Stimulated activated CD8-positive, alpha-beta memory T cell treated with anti-CD3 and anti-CD28 coated beads, Interleukin-7, amount 100 ng/mL, for 48 hours (primary cell): Measurements from ENCODE around the gene TRH.
"Not testable (repeated sequence)": the region's sequence is repeated elsewhere in the genome, so short reads cannot be mapped to it uniquely, and the experiment has no call there.

Experiments used
- DNase-seq, 2 donors: peaks; one replicate each; pipeline ENCODE4 v3.0.0-alpha.2; 2020; ENCODE audit warnings: low read depth in 1 of 2; ENCODE audit errors: extremely low read depth in 1 of 2

The TRH gene

DNA sequence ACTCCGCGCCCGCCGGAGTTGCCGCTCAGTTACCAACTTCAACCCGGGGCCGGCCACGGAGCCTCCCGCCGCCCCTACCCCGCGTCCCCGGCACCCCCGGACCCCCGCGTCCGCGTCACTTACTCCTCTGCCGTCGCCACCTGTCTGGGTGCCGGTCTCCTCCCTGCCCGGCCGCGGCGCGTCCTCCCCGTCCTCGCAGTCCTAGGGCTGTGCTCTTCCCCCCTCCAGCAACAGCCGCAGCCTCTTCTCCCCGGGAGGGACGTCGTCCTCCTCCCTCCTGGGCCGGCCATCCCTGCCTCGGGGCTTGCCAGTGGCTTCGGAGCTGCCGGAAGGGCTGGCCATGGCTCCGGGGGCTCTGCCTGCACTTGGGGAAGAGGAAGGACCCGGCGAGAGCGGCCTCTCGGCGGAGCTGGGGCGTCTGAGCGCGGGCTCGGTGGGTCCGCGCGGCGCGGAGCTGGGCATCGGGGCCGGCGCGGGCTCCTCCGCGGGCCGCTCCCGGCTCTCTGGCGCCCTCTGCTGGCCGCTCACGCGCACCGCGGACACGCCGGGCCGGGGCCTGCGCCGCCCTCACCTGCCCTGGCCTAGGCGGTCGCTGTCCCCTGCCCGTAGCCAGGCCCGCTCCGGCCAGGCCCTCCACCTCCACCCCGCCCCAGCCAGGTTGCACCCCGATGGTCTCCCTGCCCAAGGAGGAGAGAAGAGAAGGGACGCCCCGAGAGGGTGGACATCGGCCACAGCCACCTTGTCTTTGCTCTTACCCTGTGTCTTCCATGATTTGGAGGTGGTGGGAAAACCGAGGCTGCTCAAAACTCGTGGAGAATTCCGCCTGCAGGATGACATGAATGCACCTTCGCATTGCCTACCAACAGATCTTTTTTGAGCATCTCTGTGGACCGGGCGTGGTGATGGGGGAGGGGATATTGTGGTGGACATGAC is 28.4 kb downstream of the TRH start:
- DNase-seq = peak in 1 of 2 donors; percentile 33

GRCh38 chr3:130010556-130010955 is 36.0 kb downstream of the TRH start:
- DNase-seq = no peak

DNA sequence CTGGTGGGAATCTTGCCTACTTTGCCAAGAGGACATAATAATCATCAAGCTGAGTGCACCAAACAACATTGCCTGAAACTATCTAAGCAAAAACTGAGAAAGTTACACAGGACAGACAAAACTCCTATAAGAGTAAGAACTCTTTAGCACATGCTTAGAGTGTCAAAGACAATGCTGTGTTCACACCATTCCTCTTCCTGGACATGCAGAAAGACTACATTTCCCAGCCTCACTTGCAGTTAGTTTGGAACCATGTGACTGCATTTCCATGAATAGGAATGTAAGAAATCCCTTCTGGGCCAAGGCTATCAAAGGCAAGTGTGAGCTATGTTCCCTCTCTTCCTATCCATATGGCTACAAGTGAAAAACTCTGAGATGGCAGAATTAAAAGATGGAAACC is 37.6 kb downstream of the TRH start:
- DNase-seq = not testable (repeated sequence)

DNA sequence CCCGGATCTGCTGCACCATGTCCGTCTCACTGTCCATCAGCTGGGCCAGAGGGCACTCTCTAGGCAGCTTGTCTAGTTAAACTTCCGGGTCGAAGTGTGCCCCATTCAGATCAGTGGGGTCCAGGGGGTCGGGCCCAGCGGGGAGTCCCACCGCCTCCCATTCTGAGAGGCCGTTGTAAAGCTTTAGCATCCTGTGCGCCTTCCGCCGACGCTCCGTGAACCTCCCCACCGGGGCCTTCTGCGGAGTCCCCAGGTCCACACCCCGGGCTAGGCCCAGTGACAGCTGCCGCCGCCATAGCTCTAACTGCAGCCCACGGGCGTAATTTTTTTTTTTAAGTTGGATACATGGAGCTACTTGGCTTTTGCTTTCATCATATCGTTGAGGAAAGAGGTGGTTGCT is 38.7 kb downstream of the TRH start:
- not testable (repeated sequence) for DNase-seq

DNA sequence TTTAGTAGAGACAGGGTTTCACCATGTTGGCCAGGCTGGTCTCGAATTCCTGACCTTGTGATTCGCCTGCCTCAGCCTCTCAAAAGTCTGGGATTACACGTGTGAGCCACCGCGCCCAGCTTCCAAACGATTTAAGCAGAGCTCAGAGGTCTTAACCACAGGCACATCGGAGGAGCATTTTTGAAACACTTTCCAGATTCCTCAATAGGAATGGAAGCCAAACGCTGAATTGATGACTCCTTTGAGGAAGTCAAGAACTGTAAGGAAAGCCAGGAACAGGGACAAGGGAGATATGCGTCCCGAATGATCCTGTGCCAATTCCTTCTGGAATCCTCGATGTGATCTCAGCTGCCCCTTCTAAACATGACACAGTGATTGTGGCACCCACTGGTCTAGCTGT is 40.0 kb downstream of the TRH start:
- no peak for DNase-seq

GRCh38 chr3:130017661-130018060 is 43.1 kb downstream of the TRH start:
- DNase-seq = not testable (repeated sequence)

DNA sequence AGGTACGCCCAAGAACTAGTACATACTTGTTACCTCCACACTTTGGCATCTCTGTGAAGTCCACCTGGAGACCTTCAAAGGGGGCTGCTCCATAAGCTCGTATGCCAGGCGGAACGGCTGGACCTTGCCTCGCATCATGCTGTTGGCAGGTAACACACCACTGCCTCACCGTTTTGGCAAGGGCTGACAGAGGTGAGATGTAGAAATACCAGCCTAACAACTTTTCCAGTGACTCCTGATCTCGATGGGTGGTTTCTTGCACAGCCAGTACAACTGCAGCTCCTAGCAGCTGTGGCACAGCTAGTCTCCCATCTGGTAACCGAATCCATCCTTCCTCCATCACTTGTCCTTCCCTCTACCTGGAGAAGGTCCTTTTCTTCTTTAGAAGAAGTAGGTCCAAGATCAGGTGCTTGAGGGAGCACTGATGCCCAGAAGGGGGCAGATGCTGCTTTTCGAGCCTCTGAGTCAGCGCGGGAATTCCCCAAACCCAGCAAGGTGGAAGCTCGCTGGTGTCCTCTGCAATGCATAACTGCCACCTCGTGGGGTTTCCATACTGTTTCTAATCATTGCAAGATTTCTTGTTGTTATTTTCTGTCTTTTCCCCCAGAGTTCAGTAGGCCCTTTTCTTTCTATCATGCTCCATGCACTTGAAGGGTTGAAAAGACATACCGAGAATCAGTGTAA is 51.8 kb downstream of the TRH start:
- DNase-seq = not testable (repeated sequence)

- not testable (repeated sequence) for DNase-seq
Observed at GRCh38 chr3:130027437-130027836, 52.9 kb downstream of the TRH start.
